Anterior cingulate cortex (tissue), 58 donors: ENCODE results near the gene METTL17.
A peak's percentile ranks its signal among the peaks of the same experiment; 100 is the strongest.

Source experiments
- DNase-seq, 58 donors: peaks; one replicate each; lab custom pipeline; 2025; lab: John Stamatoyannopoulos, UW

METTL17 gene

DNA sequence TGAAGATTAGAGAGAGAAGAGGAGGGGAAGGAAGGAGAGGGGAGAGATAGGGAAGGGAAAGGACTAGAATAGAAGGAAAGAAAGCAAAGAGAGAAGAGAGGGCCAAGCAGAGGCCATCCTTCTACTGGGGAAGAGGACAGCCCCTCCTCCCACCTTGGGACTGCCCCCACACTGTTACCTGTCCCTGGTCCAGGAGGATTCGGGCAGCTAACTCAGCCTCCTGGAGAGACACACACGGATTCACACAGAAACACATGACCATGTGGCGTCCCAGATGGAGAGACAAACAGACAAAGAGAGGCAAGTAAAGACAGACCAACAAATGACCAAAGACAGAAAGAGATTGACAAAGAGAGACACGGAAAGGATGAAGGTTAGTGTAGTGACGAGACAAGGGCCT lies 32.9 kb downstream of the METTL17 start:
- no peak for DNase-seq

DNA sequence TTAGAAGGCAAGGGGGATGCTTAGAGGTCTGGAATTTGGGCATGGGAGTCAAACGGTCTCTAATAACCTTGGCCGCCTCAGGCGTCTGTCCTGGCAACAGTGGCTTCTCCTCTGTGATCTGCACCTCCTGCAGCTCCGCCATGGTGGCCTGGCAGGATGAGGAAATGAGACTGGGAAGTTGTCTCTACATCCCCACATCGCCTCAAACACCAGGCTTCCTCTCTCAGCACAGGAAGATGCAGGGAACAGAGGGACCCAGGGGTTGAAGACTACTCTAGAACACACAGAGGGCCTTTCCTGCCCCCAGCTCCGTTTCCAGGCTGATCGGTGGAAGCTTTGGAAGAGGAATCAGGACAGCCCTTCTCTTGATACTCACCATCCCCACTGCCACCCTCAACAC lies 33.4 kb downstream of the METTL17 start:
- peak in 17 of 58 donors; percentile 9 to 45 (median 24) for DNase-seq

GRCh38 chr14:21023817-21024584 lies 34.2 kb downstream of the METTL17 start:
- peak in 1 of 58 donors; percentile 25 for DNase-seq

DNA sequence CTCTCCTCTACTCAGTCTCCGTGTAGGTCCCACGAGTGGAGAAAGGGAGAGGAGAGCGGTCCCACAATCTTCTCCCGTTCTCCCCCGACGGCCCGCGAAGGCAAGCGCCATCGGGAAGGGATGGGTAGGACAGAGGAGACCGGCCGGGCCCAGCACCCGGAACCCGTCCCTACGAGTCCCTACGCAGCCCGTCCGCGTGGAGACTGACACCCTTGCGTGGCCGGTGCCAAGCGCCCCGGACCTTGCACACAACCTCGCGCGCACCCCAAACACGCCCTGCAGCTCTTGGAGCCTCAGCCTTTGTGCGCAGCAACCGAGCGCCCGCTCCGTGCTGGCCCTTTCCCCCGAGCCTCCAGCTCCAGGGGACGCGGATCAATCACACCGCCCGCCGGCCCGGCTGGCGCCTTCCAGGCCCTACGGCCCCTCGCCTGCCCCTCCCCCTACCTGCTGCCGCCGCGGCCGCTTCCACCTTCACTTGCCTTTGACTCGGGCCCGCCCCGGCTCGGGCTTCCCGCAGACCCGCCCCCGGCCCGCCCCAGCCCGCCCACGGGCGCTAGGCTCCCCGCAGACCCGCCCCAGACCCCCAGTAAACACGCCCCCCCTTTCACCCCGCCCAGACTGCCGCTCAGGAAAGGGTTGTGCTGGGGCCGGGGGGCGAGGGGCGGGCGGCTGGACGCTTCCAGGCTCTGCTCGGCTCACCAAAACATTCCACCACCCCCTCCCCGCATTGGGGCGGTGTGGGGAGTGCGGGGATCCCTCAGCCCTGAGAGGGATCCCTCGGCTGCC lies 35.0 kb downstream of the METTL17 start, which contains the start of gene NDRG2:
Gene NDRG2, minus strand, starts transcription at position 477 of the 786 bp plus-strand sequence. CDS start 1,746 bp downstream, outside the sequence.
- DNase-seq: peak in 54 of 58 donors; percentile 42 to 85 (median 75)

DNA sequence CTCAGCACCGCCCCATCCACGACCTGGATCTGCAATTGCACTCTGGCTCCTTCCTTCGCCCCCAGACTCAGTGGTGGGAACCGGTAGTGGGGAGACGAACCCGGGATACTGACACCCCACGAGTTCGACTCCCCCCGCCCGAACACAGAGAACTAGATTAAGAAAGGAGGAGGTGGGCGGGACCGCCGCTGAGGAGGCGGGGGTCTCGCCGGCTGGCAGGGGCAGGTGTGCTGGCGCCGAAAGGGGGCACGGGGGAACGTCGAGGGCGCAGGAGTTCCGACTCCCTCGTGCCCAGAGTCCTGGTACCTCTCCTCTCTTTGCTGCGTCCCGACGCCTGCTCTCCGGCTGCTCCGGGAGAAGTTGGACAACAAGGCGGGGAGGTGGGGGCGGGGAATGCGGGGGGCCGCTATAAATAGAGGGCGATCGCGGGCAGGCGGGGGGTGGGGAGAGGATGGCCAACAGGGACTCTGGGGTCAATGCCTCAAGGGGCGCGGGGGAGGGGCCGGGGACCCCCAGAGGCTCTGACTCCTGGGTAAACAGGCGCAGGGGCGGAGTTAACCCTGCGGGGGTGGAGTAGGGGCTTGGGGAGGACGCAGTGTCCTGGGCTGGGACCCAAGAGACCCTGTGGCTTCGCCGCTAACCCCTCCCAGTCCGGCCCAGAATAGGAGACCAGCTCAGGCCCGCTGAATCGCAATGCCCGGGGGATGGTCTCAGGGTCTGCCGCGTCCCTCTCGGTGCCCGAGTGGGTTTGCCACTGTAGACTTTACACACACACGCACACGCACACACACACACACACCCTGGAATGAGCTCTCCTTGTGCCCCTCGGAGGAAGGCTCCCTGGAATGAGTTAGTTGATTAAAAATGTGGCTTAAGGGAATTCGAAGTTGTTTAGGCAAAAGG lies 35.8 kb downstream of the METTL17 start:
- DNase-seq: peak; percentile 27 to 95 (median 81)

DNA sequence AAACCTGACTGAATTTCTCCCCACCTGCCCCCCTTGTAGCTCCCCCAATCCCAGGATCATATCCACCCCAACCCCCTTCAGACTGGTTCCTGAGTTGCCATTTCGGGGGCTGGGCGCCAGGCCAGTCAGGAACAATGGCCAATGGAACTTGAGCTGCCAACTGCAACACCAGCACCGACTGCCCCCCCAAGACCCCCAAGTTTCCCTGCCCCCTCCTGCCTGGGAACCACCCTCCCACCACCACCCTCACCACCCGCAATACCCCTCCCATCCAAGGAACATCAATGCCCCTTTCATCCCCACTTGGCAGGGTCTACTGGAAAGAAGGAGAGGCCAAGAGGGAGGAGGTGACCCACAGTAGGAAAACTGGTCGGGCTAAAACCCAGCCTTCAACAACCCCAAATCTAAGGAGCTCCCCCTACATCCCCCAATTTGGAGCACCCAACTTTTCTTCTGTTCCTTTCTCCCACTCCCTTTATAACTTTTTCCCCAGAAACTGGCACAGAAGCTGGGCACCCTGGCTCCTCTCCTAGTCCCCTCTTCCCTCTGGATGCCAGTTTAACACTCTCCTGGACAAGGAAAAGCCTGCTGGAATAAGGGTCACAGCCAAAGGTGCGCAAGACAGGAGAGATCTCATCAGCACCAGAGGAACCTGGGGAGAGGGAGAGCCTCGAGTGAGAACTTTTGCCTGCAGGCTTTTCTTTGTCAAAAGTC lies 36.7 kb downstream of the METTL17 start:
- peak in 55 of 58 donors; percentile 43 to 92 (median 81) for DNase-seq

DNA sequence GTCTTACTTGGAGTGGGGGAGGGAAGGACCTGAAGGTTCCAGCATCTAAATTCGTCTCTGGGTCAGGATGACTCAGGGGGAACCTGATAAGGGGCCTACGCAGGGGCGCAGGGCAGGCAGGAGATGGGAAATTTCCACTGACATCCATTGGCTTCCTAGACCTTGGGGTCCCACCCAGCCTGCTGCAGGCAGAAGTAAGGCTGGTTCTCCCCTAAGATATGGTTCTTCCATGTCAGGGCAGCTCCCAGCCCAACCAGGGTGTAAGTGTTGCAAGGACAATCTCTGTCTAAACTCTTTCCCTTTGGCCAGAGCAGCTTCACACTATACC lies 37.2 kb downstream of the METTL17 start:
- no peak for DNase-seq

DNA sequence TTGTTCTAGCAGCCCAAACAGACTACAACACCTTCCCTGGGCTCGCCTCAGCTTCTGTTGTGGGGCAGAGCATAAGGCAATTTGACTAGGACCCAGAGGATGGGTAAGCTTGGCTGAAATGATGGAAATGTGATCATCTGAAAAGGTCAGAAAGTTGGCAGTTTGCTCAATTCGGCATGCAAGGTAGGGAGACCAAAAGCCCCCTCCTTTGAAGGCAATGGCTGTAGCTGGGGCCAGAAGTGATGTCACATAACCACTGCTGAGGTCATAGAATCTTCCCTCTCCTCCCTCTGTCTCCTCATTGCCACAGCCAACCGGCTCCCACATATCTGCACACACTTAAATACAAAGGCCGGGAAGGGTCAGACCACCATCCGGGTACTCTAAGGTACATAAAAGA lies 40.1 kb downstream of the METTL17 start, which contains the start of gene TPPP2:
Gene TPPP2, plus strand, starts transcription at position 301 of the 400 bp plus-strand sequence. CDS start 365 bp downstream, outside the sequence.
- DNase-seq: no peak

DNA sequence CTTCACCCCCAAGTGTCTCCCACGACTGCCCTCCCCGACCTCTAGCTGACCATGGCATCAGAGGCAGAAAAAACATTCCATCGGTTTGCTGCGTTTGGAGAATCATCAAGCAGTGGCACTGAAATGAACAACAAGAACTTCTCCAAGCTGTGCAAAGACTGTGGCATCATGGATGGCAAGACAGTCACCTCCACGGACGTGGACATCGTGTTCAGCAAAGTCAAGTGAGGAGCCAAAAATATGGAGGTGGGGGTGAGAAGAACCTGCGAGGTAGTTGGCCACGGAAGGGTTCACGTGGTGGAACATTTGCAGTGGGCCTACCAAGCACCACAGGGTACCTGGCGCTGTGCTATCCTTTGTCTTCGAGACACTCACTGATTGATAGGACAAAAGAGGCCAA lies 40.8 kb downstream of the METTL17 start:
- no peak for DNase-seq

- peak in 2 of 58 donors; percentile 4 to 17 for DNase-seq
These were observed 42.7 kb downstream of the METTL17 start for GRCh38 chr14:21032326-21033132.

GRCh38 chr14:21033133-21033698 lies 43.4 kb downstream of the METTL17 start:
- DNase-seq: peak in 10 of 58 donors; percentile 7 to 49 (median 25)

- DNase-seq: no peak
These were observed 44.9 kb downstream of the METTL17 start, which contains the start of gene RNASE13 for GRCh38 chr14:21034707-21035106. TSS of gene RNASE13 (minus strand) at chr14:21034807. CDS start at chr14:21034288, 519 bp downstream.

- DNase-seq: peak in 5 of 58 donors; percentile 8 to 34 (median 12)
These were observed 47.0 kb downstream of the METTL17 start for GRCh38 chr14:21036751-21037150.

DNA sequence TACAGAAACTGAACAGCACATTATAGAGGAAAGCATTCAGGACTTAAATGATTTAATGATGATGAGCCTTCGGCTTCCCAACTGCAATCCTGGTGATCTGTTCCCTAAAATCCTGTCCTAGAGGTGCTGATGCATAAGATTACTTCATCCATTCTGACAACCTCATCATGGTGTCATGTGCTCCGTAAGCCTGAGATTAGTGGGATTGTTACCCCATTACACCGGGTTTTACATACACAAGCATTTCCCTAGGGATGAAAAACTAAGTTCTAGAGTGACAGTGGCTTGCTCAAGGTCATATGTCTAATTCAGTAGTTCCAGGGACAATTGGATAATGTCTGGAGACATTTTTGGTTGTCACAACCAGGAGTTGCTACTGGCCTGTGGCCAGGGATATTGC lies 47.4 kb downstream of the METTL17 start:
- no peak for DNase-seq

DNA sequence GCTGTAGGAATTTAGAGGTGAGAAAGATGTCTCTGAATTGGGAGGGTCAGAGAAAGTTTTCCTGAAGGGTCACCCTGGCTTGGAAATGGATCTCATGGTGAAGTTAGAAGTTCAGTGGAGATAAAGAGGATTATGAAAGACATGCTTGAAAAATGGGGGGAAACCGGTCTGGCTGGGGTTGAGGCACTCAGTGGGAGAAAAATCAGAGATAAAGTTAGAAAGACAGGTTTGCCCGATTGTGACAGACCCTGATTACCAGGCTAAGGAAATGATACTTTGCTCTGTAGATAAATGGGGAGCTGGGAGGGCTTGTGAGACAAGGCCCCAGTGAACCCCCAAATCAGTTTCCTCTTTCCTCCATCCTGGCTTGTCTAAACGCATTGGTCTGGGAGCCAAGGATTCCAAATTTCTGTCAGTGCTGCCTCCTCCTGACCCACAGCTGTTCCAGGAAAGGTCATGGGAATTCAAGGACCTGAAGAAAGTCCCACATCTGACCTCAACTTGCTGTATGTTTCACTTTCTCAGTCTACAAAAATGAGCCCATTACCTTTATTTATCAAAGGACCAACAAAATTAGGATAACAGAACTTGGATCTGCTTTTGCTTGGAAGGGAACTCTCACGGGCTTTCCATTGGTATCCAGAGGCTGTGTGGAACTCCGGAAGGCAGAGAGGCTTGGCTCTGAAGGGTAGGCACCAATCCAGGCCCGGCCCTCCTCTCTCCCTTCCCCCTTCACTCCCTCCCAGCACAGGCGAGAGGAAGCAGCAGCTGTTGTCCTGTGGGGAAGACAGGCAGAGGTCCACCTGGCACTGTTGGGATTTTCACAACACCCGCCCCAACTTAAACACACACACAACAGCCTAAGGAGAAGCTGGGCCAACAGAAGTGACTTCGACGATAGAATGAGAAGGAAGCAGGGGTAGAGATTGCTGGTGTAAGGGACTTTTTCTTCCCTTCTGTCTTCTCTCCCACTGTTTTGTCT lies 49.0 kb downstream of the METTL17 start:
- peak; percentile 15 to 90 (median 74) for DNase-seq

GRCh38 chr14:21039585-21040369 lies 50.0 kb downstream of the METTL17 start:
- DNase-seq: peak in 40 of 58 donors; percentile 10 to 87 (median 44)
